Stimulated activated CD8-positive, alpha-beta memory T cell treated with anti-CD3 and anti-CD28 coated beads, Interleukin-12 subunit alpha, Interleukin-12 subunit beta, amount 100 ng/mL, for 4 hours (primary cell): ENCODE data around the gene TRIM59.

Source experiments
- DNase-seq: peaks from one replicate; pipeline ENCODE4 v3.0.0-alpha.2; 2020; ENCODE audit warnings: low read depth

The TRIM59 gene

DNA sequence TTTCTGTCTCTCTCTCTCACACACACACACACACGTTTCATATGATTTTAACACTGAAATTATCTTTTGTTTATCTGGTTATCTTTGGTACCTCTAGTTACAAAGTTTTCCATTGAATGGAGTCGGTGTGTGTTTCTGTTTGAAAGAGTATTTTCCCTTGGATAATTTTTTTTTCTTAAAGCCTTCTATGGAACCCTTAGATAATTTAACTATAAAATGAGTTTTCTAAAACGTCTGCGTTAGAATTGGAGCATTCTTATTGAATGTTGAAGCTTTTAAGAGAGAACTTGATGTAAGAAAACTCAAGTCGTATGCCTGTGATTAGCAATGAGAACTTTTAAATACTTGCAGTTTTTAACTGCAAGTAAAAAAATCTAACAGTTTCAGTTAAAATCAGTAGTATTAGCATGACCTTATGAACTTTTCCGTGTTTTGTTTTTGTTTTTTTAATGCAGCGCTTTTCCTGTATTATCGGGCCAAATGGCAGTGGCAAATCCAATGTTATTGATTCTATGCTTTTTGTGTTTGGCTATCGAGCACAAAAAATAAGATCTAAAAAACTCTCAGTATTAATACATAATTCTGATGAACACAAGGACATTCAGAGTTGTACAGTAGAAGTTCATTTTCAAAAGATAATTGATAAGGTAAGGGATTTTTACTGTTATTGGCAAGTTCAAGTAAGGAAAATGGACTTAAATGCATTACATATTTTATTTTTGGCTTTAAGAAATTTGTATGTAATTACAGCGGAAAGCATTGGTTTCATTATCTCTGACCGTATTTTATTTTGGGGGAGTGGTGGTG, 47.2 kb downstream of the TRIM59 start:
- no peak for DNase-seq

DNA sequence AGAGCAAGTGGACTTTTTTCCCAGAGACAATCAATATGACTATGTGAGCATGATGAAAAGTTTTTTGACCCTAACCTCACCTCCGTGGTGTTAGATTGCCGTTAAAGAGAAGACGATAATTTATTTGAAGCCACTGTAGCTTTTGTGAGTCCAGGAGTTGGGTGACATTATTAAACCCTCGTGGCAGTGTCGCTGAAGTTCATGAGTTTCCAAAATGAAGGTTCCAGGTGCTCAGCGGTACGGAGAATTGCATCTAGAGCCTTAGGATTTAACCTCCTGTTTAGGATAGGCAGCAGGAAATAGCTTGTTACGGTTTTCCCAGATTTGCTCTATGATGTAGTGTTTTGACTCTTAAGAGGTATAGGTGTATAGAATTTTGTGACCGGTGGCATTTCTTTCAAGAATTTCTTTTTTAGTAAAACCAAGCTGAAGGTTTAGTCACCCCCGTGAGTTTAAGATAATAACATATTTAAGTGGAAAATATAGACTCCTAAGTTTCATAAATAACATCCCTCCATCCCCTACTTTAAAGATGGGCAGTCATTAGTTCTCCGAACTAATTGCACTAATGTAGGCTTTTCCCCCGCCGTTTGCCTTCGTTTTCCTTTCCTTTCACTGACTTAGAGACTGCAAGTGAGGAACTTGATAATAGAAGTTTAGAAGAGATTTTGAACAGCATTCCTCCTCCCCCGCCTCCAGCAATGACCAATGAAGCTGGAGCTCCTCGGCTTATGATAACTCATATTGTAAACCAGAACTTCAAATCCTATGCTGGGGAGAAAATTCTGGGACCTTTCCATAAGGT, 48.1 kb downstream of the TRIM59 start:
- DNase-seq, result no peak

DNA sequence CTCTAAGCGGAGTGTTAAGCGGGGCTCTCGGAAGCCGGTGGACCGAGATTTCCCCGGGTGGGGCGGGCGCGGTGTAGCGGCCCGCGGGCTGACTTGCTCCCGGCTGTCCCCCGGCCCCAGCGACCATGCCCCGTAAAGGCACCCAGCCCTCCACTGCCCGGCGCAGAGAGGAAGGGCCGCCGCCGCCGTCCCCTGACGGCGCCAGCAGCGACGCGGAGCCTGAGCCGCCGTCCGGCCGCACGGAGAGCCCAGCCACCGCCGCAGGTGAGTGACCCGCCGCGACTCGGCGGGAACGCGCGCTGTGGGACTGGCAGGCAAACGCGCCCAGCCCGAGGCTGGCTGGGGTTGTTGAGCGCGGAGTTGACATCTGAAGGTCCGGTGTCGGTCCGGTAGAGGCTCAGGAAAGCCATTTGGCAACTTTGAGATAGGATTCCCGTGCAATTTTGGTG, 48.9 kb downstream of the TRIM59 start:
- peak; percentile 6 for DNase-seq

DNA sequence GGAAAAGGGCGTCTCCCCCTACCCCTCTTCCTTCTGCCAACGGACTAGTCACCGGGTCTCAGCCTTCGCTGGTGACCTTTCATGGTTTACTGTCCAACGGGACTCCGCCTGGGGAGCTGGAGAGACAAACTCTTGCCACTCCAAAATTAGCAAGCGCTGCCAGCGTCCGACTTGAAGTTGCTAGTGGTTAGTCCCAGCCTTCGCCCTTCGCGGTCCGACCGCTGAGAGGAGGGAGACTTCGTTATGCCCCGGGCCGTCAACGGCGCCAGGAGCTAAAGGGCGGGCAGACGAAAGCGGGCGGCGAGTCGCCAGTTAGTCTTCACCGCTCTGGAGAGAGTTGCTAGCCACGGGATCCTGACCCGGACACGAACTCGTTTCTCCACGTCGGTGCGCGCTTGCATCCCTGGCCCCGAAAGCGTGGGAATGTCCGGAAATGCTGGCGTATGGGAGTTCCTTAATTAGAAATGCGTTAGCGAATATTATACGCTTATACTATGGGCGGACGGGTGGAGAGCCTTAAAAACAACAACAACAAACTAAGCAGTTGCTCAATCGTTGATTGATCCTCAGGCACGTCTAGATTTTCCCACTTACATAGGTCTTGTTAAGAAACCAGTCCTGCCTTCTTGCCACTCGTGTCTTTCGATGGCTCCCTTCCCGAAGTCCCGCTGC, 49.4 kb downstream of the TRIM59 start:
- DNase-seq, result peak; percentile 6

DNA sequence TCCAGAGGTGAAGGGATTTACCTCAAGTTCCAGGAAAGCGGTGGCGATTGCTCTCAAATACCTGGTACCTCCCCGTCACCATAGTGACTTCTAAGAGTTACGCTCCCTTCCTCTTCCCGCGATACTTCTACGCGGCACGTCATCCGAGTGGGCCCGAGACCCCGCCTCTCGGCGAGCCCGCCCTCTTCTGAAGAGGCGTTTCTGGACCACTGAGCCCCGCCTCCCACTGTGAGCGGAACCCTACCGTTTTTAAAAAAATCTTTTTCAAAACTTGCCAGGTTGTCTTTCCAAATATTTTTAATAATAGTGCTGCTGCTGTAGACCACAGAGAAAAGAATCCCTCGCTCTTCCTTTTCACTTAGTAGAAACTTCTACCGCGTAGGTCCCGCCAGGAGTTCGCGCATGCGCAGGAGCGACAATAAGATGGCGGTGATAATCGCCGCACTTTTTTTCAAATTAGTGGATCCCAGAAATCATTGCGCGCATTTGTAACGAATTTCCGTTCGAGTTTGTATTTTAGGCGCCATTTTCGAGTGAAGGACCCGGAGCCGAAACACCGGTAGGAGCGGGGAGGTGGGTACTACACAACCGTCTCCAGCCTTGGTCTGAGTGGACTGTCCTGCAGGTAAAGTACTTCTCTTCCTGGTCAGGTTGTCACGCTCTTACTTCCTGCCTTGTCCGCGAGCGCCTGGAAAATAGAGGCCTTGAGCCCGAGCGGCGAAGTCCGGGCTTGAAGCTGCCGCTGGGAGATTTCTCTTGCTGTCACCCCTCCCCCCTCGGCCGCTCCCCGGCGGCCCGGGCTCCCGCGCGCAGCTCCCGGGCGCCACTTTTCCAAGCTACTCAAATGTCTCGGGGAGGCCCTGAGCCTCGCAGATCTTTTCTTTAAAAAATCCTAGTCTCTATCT, 50.2 kb downstream of the TRIM59 start, which contains the start of the genes IFT80 and SMC4:
Gene IFT80 (minus strand): TSS at position 101 of the 905 bp plus-strand sequence. CDS start 14,625 bp downstream, outside the sequence.
Gene SMC4 (plus strand): TSS at position 526 of the 905 bp plus-strand sequence. CDS start 1,177 bp downstream, outside the sequence.
- peak; percentile 90 for DNase-seq

DNA sequence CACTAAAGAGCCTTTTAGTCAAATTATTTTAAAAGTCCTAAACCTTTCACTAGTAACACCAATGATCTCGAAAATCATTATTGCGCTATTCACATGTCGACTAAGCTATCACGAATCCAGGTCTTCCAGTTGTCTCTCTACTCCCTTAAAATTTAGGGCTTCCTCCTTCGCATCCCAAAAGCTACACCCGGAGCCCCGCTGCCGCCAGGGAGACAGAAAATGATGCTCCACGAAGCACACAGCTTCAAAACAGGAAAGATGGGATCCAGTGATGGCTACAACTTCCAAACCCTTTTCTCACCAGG, 50.8 kb downstream of the TRIM59 start:
- no peak for DNase-seq

DNA sequence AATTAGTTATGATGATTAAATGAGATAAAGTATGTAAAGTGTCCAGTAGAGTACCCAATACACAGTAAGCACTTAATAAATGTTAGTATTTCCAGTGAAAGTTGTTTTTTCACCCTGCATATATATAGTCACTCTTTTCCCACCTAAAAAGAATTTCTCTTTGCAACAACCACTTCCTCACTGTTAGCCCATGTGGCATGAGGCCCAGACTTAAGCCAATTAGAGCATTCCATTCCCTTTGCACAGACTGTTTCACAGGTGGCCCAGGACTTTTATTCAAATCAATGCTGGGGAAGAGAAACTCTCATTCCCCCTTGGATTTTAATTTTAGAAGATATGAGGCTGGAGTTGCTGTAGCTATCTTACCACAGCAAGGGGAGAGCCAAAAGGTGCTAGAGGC, 54.3 kb downstream of the TRIM59 start:
- no peak for DNase-seq

DNA sequence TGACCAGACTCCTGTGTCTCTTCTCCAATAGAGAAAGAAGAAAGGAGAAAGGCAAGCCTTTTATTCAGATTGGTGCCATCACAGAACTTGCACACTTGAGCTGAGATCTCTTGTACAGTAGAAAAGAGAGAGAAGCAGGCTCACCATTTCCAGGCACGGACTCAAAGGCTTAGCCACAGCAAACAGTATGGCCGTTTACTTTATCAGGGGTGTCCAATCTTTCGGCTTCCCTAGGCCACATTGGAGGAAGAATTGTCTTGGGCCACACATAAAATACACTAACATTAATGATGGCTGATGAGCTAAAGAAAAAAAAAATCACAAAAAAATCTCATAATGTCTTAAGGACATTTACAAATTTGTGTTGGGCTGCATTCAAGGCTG, 55.6 kb downstream of the TRIM59 start:
- no peak for DNase-seq

DNA sequence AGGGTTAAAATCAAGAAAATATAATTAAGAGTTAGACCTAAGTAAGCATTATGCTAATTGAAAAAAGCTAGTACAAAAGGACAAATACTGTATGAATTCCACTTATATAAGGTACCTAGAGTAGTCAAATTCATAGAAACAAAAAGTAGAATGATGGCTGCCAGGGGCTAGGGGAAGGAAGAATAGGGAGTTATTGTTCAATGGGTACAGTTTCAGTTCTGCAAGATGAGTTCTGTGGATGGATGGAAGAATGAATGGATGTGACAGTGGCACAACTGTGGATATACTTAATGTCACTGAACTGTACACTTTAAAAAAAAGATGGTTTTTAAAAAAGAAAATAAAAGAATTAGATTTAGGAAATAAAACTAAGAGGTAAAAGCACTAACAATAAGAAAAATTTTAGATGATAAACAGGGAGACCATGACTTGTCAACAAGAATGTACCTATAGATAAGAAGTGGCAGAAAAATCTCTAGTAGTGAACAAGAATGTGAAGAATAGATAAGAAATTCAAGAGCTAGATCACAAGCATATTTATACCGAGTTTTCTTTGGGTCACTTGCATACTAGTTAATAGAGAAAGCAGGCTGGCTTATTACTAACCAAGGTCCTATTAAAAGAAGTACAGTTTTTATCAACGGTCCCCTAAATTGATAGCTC, 56.1 kb downstream of the TRIM59 start:
- no peak for DNase-seq

DNA sequence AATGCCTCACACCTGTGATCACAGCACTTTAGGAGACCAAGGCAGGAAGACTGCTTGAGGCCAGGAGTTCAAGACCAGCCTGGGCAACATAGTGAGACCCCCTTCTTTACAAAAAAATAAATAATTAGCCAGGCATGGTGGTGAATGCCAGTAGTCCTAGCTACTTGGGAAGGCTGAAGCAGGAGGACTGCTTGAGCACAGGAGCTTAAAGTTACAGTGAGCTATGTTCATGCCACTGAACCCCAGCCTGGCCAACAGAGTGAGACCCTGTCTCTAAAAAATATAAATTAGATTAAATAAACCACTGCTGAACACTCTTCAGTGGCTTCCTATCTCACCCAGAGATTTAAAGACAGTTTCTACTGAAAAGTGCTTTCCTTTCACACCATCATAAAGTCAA, 56.8 kb downstream of the TRIM59 start:
- DNase-seq, result no peak

DNA sequence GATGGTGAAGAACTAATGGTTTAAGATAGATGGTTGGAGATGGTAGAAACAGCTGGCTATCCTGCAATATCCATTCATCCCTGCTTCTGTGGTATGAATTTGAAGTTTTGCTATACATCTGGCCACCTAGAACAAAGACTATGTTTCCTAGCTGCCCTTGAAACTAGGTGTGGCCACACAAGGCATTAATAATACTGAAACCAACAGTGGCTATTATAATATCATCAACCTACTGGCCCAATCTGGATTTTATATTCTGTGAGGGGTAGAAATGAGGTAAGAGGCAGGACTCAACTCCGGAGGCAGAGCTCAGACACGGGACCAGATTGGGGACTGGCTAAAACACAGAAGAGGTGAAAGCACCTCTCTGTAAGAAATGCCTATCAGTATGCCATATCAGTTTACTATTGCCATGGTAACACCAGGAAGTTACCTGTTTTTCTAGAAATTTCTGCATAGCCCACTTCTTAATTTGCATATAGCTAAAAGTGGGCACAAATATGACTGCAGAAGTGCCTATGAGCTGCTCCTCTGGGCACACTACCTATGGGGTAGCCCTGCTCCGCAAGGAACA, 58.9 kb downstream of the TRIM59 start:
- DNase-seq, result no peak
